Spinal cord (tissue), 4 donors: ENCODE results near the gene CFB. TPM values are rescaled to one million over a fixed set of nuclear protein-coding genes. Genes with fewer than 3 reads are reported as not detected.

Source experiments
- polyA plus RNA-seq, 2 donors: library from polyadenylated mRNA; unstranded; fragments of 120-200 nt; gene quantifications; one replicate each; pipeline ENCODE4 v1.2.1, GENCODE V29; 2013; ENCODE audit not compliant: insufficient read length in 2 of 2
- small RNA-seq: library from RNA; depleted of rRNA; stranded (forward); fragments of <200 nt; gene quantifications from one replicate; pipeline ENCODE3, GENCODE V24; 2014; ENCODE audit warnings: low replicate concordance
- total RNA-seq, 2 donors: library from RNA; depleted of rRNA in 1 of 2; stranded (reverse); fragments of 120-200 nt in 1 of 2; fragments of >200 nt in 1 of 2; gene quantifications; one replicate each; pipeline versions ENCODE4 v1.2.3 to v1.2.4, GENCODE V29; 2013 to 2014

The CFB gene
- total and polyA plus RNA-seq, 4 donors = 1.6 to 21.8 (median 9.6) TPM

Small RNA genes lying within 50 kb of the gene (small RNA-seq; reads per million reads assigned to genes)
- gene AL645922.1 = not detected

Other genes starting within 250 kb of the CFB start
Only the 30 nearest of the 37 such genes appear.
- under 1 TPM in 1 of 2 donors, not detected in 1; 0.17 TPM for gene LY6G6C, start 224.3 kb upstream of the CFB start, total RNA-seq
- 1 to 10 TPM in 1 of 2 donors, under 1 TPM in 1; 0.71 to 1.2 TPM for gene LY6G6C, start 224.3 kb upstream of the CFB start, polyA plus RNA-seq
- gene MPIG6B, start 222.7 kb upstream of the CFB start, total RNA-seq = under 1 TPM in 1 of 2 donors, not detected in 1; 0.17 TPM
- gene MPIG6B, start 222.7 kb upstream of the CFB start, polyA plus RNA-seq = 1 to 10 TPM in 1 of 2 donors, under 1 TPM in 1; 0.81 to 1.3 TPM
- 100 to 1,000 TPM in 1 of 2 donors, 10 to 100 TPM in 1; 62.9 to 207 TPM for gene DDAH2, start 216.8 kb upstream of the CFB start, total RNA-seq
- 100 to 1,000 TPM; 159 to 178 TPM for gene DDAH2, start 216.8 kb upstream of the CFB start, polyA plus RNA-seq
- gene CLIC1, start 209.6 kb upstream of the CFB start, total RNA-seq = 100 to 1,000 TPM in 1 of 2 donors, 10 to 100 TPM in 1; 96.3 to 322 TPM
- 10 to 100 TPM; 73.5 to 87.1 TPM for gene CLIC1, start 209.6 kb upstream of the CFB start, polyA plus RNA-seq
- gene MSH5, start 206.1 kb upstream of the CFB start, total RNA-seq = 10 to 100 TPM in 1 of 2 donors, 1 to 10 TPM in 1; 6.2 to 20.2 TPM
- gene MSH5, start 206.1 kb upstream of the CFB start, polyA plus RNA-seq = 10 to 100 TPM; 18.9 to 38.8 TPM
- gene SAPCD1, start 183.4 kb upstream of the CFB start, total RNA-seq = 1 to 10 TPM; 3.4 to 9.5 TPM
- gene SAPCD1, start 183.4 kb upstream of the CFB start, polyA plus RNA-seq = 10 to 100 TPM; 10.5 to 11.1 TPM
- gene VWA7, start 168.8 kb upstream of the CFB start, total RNA-seq = 1 to 10 TPM; 1.8 to 2.9 TPM
- gene VWA7, start 168.8 kb upstream of the CFB start, polyA plus RNA-seq = 1 to 10 TPM; 4.0 to 4.3 TPM
- 10 to 100 TPM; 25.3 to 35.5 TPM for gene VARS1, start 150.3 kb upstream of the CFB start, total RNA-seq
- gene VARS1, start 150.3 kb upstream of the CFB start, polyA plus RNA-seq = 10 to 100 TPM; 66.1 to 70.6 TPM
- gene LSM2, start 139.1 kb upstream of the CFB start, total RNA-seq = 10 to 100 TPM; 18.0 to 45.7 TPM
- 10 to 100 TPM; 54.4 to 63.3 TPM for gene LSM2, start 139.1 kb upstream of the CFB start, polyA plus RNA-seq
- 1 to 10 TPM; 3.3 to 4.8 TPM for gene HSPA1L, start 130.8 kb upstream of the CFB start, total RNA-seq
- gene HSPA1L, start 130.8 kb upstream of the CFB start, polyA plus RNA-seq = 1 to 10 TPM; 5.1 to 6.1 TPM
- 100 to 1,000 TPM; 221 to 541 TPM for gene HSPA1A, start 130.6 kb upstream of the CFB start, total RNA-seq
- 100 to 1,000 TPM; 117 to 175 TPM for gene HSPA1A, start 130.6 kb upstream of the CFB start, polyA plus RNA-seq
- gene HSPA1B, start 118.4 kb upstream of the CFB start, total RNA-seq = 100 to 1,000 TPM; 285 to 696 TPM
- gene HSPA1B, start 118.4 kb upstream of the CFB start, polyA plus RNA-seq = 100 to 1,000 TPM; 113 to 166 TPM
- 10 to 100 TPM; 21.9 to 47.5 TPM for gene NEU1, start 83.3 kb upstream of the CFB start, total RNA-seq
- gene NEU1, start 83.3 kb upstream of the CFB start, polyA plus RNA-seq = 10 to 100 TPM; 23.6 to 25.5 TPM
- under 1 TPM; 0.20 to 0.55 TPM for gene SLC44A4, start 67.1 kb upstream of the CFB start, total RNA-seq
- gene SLC44A4, start 67.1 kb upstream of the CFB start, polyA plus RNA-seq = 1 to 10 TPM in 1 of 2 donors, under 1 TPM in 1; 1.00 to 1.1 TPM
- 10 to 100 TPM; 44.7 to 64.8 TPM for gene EHMT2, start 48.4 kb upstream of the CFB start, total RNA-seq
- 100 to 1,000 TPM; 112 to 125 TPM for gene EHMT2, start 48.4 kb upstream of the CFB start, polyA plus RNA-seq
- 1 to 10 TPM; 7.8 to 8.6 TPM for gene ZBTB12, start 44.0 kb upstream of the CFB start, total RNA-seq
- gene ZBTB12, start 44.0 kb upstream of the CFB start, polyA plus RNA-seq = 10 to 100 TPM; 36.6 to 37.9 TPM
- gene C2, start 18.4 kb upstream of the CFB start, total RNA-seq = 10 to 100 TPM in 1 of 2 donors, 1 to 10 TPM in 1; 8.4 to 23.1 TPM
- 10 to 100 TPM; 10.8 to 14.7 TPM for gene C2, start 18.4 kb upstream of the CFB start, polyA plus RNA-seq
- gene NELFE, start 12.9 kb downstream of the CFB start, total RNA-seq = 10 to 100 TPM; 37.8 to 75.5 TPM
- 10 to 100 TPM; 73.3 to 78.3 TPM for gene NELFE, start 12.9 kb downstream of the CFB start, polyA plus RNA-seq
- 10 to 100 TPM; 24.0 to 37.9 TPM for gene SKIC2, start 13.1 kb downstream of the CFB start, total RNA-seq
- gene SKIC2, start 13.1 kb downstream of the CFB start, polyA plus RNA-seq = 10 to 100 TPM; 49.2 to 60.5 TPM
- gene DXO, start 26.0 kb downstream of the CFB start, total RNA-seq = 10 to 100 TPM in 1 of 2 donors, 1 to 10 TPM in 1; 7.9 to 19.5 TPM
- 10 to 100 TPM; 26.4 to 32.7 TPM for gene DXO, start 26.0 kb downstream of the CFB start, polyA plus RNA-seq
- 100 to 1,000 TPM in 1 of 2 donors, 10 to 100 TPM in 1; 68.4 to 107 TPM for gene C4A, start 36.0 kb downstream of the CFB start, total RNA-seq
- 10 to 100 TPM; 47.5 to 55.8 TPM for gene C4A, start 36.0 kb downstream of the CFB start, polyA plus RNA-seq
- 100 to 1,000 TPM in 1 of 2 donors, 10 to 100 TPM in 1; 67.4 to 113 TPM for gene C4B, start 68.7 kb downstream of the CFB start, total RNA-seq
- gene C4B, start 68.7 kb downstream of the CFB start, polyA plus RNA-seq = 10 to 100 TPM; 52.1 to 72.7 TPM
- under 1 TPM; 0.30 to 0.61 TPM for gene CYP21A2, start 92.3 kb downstream of the CFB start, total RNA-seq
- gene CYP21A2, start 92.3 kb downstream of the CFB start, polyA plus RNA-seq = 1 to 10 TPM; 2.7 to 4.9 TPM
- gene TNXB, start 163.2 kb downstream of the CFB start, total RNA-seq = 10 to 100 TPM; 53.9 to 78.4 TPM
- 10 to 100 TPM; 26.1 to 46.2 TPM for gene TNXB, start 163.2 kb downstream of the CFB start, polyA plus RNA-seq
- gene ATF6B, start 182.2 kb downstream of the CFB start, total RNA-seq = 10 to 100 TPM; 20.4 to 29.0 TPM
- 10 to 100 TPM; 84.1 to 99.9 TPM for gene ATF6B, start 182.2 kb downstream of the CFB start, polyA plus RNA-seq
- gene FKBPL, start 184.2 kb downstream of the CFB start, total RNA-seq = 1 to 10 TPM; 3.4 to 5.8 TPM
- gene FKBPL, start 184.2 kb downstream of the CFB start, polyA plus RNA-seq = 1 to 10 TPM; 6.0 to 6.2 TPM
- gene PRRT1, start 205.8 kb downstream of the CFB start, total RNA-seq = under 1 TPM; 0.83 to 0.89 TPM
- 10 to 100 TPM; 15.5 to 17.7 TPM for gene PRRT1, start 205.8 kb downstream of the CFB start, polyA plus RNA-seq
- gene PPT2, start 208.0 kb downstream of the CFB start, total RNA-seq = 10 to 100 TPM; 20.7 to 75.1 TPM
- gene PPT2, start 208.0 kb downstream of the CFB start, polyA plus RNA-seq = 10 to 100 TPM; 33.1 to 47.2 TPM
- gene EGFL8, start 218.5 kb downstream of the CFB start, total RNA-seq = 100 to 1,000 TPM in 1 of 2 donors, 10 to 100 TPM in 1; 28.4 to 124 TPM
- gene EGFL8, start 218.5 kb downstream of the CFB start, polyA plus RNA-seq = 10 to 100 TPM; 39.1 to 75.6 TPM
- 10 to 100 TPM; 24.0 to 81.8 TPM for gene AGPAT1, start 230.0 kb downstream of the CFB start, total RNA-seq
- gene AGPAT1, start 230.0 kb downstream of the CFB start, polyA plus RNA-seq = 100 to 1,000 TPM; 151 to 158 TPM